Left lobe of liver (tissue), 2 donors: ENCODE data around the gene MSANTD2. TPM values are rescaled to one million over a fixed set of nuclear protein-coding genes. Genes with fewer than 3 reads are reported as not detected.

Experiments
- ATAC-seq: fragments of 200-7000 bp; cut with Tn5 transposase; one replicate; pipeline ENCODE4 v1.9.1; 2020; ENCODE audit warnings: mild to moderate bottlenecking, moderate library complexity
- DNase-seq: peaks from one replicate; pipeline ENCODE4 v3.0.0-alpha.2; 2020; ENCODE audit warnings: low spot score
- total RNA-seq: library from RNA; stranded (reverse); gene quantifications from one replicate; pipeline ENCODE4 v1.2.1, GENCODE V29; 2021
- donor health status: DM: no; HTN: no; CAD: no; lungs with moderate emphysema.
- donor health status: DM: no; HTN: yes; CAD: no.

Gene MSANTD2
- 4.9 TPM for total RNA-seq

DNA sequence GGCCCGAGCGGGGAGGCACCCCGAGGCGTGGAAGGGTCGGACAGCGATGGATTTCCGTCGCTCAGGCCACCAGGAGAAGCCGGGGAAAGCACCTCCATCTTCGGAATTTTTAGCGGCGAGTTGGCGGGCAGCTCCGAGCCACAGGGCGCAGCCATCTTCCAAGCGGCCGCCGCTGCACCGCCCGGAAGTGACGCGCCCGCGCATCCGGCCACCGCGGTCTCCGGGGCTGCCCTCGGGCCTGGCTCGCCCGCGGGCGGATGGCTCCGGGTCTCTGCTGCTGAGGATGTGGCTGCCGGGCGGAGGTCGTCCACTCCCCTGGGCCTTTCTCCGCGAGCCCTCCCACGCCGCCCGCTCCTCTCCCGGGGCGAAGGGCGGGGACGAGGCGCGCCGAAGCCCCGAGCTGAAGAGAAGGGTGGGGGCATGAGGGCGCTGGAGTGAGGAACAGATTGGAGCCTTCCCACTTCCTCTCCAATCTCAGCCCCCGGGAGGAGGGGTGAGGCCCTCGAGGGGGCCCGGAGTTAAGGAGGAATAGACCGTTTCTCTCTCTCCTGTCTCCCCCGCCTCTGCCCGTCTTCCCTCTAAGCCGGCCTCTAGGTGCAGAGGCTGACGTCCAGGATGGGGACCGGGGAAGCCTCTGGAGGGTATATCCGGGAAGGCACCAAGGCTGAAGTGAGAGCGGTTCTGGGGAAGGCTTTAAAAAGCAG lies at the start of gene MSANTD2:
MSANTD2 (minus strand) TSS at position 181 of the 704 bp plus-strand sequence; CDS start at position 155, 26 bp downstream.
- peak; percentile 79 for DNase-seq
- ATAC-seq = peak; percentile 96

- DNase-seq (no peak), ATAC-seq (no peak)
Observed at GRCh38 chr11:124846070-124846673, 46.0 kb upstream of the MSANTD2 start.

GRCh38 chr11:124844664-124845079 lies 44.5 kb upstream of the MSANTD2 start:
- DNase-seq = no peak
- no peak for ATAC-seq

DNA sequence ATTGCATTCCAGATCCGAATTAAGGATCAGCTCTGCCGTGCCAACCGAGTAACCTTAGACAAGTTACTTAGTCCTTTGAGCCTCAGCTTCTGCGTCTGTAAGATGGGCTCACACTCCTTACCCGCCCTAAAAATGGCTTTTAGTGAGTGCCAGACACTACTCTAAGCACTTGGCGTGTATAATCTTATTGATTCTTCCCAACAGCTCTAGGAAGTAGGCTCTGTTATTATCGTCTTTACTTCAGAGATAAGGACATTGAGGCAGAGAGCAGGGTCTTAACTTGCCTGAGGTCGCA lies 43.4 kb upstream of the MSANTD2 start:
- DNase-seq (no peak), ATAC-seq (no peak)

DNA sequence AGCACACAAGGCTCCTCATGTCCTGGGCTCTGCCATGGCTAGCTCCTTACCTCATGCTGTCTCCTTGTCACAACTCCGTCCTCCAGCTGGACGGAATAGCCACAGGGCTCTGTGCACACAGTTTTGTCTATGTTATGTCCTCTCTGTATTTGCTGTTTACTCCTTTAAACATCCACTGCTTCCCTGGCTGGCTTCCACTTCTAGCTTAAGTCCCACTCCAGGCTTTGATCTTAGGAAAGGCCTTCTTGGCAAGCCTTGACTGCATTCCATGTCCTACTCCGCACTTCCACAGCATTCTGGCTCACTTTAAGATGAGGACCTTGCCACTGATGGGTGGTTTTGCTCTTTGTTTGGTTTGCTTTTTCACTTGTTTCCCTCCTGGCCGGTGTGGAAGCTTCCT lies 42.1 kb upstream of the MSANTD2 start:
- ATAC-seq = no peak
- no peak for DNase-seq

DNA sequence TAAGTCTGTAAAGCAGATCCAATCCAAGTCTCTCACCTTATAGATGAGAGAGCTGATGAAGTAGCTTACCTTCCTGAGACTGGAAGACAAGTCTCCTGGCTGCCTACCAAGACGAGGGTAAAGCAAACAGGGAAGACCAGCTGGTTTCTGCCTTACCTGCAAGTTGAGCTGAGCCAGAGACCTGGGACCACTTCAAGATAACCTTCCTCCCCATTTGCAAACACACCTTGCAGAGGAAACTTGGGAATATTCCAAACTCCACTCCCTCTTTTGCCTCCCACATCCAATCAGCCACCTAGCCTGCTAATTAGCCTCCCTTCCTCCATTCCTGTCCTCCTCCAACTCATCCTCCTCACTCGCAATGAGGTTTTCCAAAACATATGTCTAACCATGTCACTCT lies 41.6 kb upstream of the MSANTD2 start:
- no peak for ATAC-seq
- no peak for DNase-seq

DNA sequence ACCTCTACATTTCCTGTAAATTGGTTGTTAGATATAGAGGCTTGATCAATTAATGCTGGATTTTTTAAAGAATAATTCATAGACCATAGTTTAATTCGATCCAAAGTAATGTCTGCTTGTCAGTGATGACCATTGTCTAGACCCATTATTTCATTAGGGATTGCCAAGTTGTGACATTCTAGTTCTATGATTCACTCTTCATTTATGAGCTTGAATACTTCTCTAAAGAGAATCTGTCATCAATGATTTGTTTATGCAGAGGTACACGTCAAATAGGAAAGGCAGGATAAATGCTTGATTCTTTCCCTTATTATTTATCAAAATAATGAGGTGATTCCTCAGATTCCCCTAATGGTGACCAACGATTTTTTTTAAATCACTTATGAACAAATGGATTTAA lies 41.0 kb upstream of the MSANTD2 start:
- ATAC-seq = no peak
- no peak for DNase-seq

DNA sequence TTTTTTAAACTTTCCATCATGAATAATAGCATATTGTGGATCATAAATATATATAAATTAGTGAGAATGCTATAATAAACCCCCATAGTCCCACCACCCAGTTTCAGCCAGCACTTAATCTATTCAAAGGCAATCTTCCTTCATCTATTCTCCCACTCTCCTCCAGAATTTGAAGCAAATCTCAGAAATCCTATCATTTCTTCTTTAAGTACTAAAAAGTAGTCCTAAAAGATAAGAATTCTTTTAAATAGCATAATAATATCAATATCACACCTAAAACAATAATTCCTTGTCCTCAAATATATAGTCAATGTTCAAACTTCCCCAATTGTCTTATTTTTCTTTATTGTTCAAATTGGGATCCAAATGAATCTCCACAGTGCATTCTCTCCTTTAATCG lies 40.5 kb upstream of the MSANTD2 start:
- no peak for ATAC-seq
- no peak for DNase-seq

DNA sequence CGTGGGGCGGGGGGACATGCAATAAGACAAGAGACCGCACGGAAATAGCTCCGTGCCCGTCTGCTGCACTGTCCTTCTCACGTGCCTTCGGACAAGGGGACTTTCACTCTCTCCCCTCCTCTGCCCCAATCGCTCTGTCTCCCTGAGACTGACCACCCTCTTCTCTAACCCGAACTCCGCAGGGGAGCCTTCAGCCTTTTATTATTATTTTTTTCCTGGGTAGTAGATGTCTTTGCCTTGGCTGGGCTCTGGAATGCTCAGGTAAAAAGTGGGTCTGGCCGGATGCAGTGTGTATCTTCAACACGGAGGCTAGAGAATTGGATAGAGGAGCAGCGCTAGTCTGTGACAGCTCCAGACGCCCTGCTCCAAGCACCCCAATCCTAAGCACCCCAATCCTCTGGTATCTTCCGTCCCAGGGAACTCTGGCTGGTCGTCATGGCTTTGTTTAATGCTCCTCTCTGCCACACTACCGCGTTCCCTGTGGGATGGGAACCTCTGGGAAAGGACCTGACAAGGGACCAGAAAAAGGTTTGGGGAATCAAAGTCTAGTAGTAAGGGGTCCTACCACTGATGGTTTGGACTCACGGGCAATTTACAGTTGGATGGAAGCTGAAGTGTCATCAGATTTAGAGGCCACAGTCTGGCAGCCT lies 39.9 kb upstream of the MSANTD2 start:
- ATAC-seq (no peak), DNase-seq (no peak)

GRCh38 chr11:124839128-124839971 lies 39.1 kb upstream of the MSANTD2 start:
- DNase-seq = no peak
- ATAC-seq = peak; percentile 8

GRCh38 chr11:124838805-124839127 lies 38.6 kb upstream of the MSANTD2 start:
- ATAC-seq = no peak
- no peak for DNase-seq

DNA sequence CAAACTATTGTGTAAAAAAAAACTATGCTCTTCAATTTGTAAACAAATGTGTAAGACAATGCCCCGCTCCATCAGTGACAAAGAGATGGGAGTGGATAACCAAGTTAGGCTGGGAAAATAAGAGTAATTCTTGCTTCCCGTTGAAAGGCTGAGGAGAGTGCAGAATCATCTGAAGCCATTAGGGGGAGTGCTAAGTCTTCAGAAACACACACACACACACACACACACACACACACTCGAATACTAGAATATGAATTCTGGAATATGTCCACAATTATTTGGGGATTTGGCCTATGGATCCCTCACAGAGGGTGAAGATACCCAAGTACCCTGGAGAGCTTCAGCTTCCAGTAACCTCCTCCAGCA lies 37.3 kb upstream of the MSANTD2 start:
- DNase-seq (no peak), ATAC-seq (peak; percentile 66)

GRCh38 chr11:124835918-124836317 lies 35.7 kb upstream of the MSANTD2 start:
- ATAC-seq (no peak), DNase-seq (no peak)

- DNase-seq (no peak), ATAC-seq (no peak)
Observed at GRCh38 chr11:124834526-124835180, 34.4 kb upstream of the MSANTD2 start.

DNA sequence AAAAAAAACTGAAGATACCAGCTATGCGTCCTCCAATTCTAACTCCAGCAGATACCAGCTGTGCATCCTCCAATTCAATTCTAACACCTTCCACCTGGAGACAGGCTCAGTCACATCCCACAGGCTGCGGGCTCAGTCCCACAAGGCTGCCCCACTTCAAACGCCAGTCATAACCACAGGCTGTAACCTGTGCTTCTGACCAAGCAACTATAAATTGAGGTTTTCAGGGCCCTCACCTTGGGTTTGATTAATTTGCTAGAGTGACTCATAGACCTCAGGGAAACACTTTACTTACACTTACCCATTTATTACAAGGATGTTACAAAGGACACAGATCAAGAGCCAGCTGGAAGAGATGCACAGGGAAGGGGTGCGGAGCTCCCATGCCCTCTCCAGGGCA lies 32.4 kb upstream of the MSANTD2 start:
- DNase-seq = no peak
- no peak for ATAC-seq

GRCh38 chr11:124831897-124832296 lies 31.7 kb upstream of the MSANTD2 start:
- DNase-seq (no peak), ATAC-seq (no peak)

DNA sequence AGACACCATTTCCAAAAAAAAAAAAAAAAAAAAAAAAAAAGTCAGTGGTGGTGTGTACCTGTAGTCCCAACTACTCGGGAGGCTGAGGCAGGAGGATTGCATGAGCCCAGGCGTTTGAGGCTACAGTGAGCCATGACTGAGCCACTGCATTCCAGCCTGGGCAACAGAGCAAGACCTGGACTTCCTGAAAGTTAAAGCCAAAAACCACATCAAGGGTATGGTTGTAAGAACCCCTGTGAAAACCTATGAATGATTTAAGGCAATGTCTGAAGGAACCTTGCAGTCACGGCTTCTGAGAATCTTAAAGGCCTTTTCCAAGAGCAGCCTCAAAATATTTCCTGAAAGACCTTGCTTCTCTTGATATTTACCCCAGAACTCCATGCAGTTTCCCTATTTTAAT lies 30.5 kb upstream of the MSANTD2 start:
- ATAC-seq (no peak), DNase-seq (no peak)

- ATAC-seq (no peak), DNase-seq (no peak)
Observed at GRCh38 chr11:124829986-124830385, 29.8 kb upstream of the MSANTD2 start.

- ATAC-seq (no peak), DNase-seq (no peak)
Observed at GRCh38 chr11:124825876-124826275, 25.7 kb upstream of the MSANTD2 start.

- DNase-seq (no peak), ATAC-seq (no peak)
Observed at GRCh38 chr11:124823512-124824376, 23.5 kb upstream of the MSANTD2 start.
